NCI-H2107 (cell line): ENCODE results near the gene VAPA.

Experiments used
- DNase-seq: peaks from one replicate; lab custom pipeline; 2025; lab: John Stamatoyannopoulos, UW

VAPA gene

DNA sequence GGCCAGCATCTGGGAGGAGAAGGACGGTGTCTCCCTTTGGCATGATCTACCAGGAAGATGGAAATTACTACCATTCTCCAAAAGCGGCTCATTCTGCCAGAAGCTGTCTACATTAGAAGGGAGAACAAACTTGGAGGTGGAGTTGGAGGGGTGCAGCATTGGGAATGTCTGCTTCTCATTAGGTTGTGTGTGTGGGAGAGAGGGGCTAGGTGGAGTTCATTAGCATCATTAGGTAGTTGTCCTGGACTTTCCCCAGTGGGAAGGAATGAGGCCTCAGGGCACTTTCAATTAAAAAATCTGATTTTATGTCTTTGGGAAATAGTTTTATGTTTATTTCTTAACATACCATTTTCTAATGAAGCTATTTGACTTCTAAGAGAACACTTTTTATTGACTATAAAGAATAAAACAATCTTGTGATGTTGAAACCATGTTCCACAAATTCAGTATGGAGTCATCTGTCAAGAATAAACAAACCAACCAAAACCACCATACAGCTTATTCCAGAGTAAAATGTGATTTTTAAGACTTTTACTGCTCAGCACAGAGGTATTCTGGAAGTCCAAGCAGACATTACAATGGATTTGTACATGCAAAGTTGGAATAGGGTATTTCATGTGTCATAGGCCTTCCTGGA lies 60.6 kb downstream of the VAPA start:
- DNase-seq = no peak

- DNase-seq = no peak
Observed at GRCh38 chr18:9975658-9976057, 61.8 kb downstream of the VAPA start.

GRCh38 chr18:9982711-9983110 lies 68.9 kb downstream of the VAPA start:
- no peak for DNase-seq

- DNase-seq = no peak
Observed at GRCh38 chr18:9984080-9984479, 70.3 kb downstream of the VAPA start.

DNA sequence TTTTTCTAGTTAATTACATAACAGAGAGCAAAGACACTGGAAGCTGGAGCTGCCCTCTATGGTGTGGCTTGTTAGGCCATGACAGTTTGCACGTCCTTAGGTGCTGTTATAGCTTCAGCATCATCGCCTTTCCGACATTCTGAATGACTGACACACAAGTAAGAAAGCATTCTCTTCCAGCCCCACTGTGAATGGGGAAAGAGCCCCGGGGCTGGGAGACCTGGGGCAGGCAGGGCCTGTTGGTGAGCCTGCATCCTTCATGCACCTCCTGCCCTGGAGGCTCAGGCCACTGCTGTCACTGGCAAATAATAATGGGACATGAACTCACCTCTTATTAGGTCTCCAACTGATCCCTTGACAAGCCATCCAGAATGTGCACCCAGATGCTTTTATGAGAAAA lies 71.8 kb downstream of the VAPA start:
- DNase-seq = no peak

DNA sequence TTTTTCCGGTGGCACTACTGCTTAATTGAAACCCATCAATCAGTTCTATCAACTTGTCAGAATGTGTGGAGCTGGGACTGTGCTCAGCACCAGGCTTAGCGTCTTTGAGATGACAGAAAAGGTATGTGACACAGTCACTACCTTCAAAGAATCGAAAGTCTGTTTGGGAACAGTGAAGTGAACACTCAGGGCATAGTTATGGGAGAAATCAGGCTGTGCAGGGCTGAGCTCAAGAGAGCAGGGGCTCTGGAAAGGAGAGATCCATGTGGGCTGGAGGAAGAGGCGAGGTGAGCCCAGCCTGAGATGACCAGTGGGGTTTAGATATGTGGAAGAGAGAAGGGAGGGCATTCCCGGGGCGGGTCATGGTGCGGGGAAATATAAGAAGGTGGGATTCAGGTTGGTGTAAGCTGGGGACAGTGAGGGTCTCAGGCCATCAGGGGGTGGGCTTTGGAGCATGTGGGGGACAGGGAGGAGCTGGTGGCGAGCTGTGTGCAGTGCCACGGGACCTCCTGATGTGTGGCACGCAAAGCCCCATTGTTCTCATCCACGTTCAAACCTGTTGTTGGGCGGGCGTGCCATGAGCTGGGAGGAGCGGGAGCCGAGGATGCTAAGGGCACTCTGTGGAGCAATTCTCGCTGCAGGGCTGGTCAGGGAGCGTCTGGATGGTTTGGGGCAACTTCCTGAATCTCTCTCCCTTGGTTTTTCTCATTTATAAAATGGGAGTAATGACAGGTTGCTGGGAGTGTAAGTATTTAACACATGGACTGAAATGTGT lies 72.5 kb downstream of the VAPA start:
- DNase-seq = no peak

DNA sequence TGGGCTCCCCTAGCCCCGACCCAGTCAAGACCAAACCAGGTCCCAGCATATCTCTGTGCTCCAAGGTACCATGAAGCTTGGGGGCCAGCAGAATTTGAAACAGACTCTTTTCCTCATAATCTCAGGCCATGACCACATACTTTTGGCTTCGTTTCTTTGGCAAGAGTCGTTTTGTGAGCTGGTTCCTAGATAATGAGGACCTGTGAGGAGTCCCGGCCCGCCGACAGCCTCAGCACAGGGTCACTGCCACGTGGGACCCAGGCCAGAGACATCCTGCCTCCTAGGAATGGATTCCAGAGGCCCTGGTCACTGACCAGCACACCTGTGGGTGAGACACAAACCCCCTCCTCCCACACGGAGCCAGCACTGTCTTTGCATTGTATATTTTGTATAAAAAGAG lies 73.5 kb downstream of the VAPA start:
- DNase-seq = no peak

GRCh38 chr18:9987931-9988330 lies 74.1 kb downstream of the VAPA start:
- DNase-seq = no peak

- no peak for DNase-seq
Observed at GRCh38 chr18:9988665-9989064, 74.8 kb downstream of the VAPA start.

DNA sequence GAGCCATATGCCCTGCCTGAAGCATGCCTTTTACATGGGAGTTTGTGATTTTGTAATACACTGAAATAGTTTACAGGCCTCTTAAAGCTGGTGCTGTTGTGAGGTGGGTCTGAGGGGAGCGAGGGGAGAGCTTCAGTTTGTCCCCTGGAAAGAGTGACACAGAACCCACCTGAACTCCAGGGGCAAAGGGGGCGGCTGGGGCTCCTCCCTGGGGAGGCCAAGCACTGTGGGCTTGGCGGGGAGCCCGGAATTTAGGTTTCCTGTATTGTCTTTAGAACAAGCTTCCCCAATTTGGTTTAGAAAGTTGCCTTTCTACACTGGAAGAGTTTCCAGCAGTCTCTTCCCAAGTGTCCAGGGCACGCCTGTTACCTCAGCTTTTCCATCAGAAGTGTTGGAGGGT lies 75.7 kb downstream of the VAPA start:
- DNase-seq = no peak

DNA sequence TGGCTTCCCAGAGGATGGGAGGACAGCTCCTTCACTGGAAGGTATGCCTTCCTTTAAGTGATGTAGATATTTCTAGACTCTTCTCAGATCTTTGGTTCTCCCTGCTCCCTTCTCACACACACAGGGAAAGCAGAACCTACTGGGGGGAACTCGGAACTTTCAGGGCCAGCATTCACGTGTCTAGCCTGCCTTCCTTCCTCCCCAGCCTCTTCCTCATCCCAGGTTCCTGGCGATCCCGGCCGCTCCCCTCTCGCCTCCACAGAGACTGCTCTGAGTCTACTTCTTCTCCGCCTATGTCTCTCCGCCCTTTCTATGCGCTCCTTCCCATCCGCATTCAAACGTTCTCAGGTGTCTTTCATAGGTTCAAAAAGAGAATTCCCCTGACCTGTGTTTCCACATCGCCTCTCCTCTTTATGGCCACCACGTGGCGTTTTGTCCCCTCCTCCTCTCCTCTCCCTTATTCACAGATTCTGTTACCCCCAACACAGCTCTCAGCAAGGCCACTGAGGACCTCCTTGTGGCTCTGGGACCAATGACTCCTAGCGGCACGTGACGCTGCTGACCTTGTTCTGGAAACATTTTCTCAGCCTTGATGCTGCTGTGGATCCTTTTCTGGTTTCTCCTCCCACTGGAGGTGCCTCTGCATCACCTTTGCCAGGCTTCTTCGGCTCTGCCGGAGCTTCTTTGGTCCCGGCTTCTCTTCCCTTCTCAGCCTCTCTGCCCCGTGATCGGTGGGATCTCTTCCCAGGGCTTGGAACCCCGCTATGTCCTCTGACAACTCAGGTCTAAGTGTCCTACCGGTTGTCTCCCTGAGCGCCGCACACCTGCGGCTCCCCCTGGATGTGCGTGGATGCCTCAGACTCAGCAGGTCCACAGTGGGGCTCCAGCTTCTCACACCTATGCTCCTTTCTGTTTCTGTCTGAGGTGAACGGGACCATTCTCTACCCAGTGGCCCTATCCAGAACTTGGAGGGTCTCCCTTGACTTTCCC lies 77.5 kb downstream of the VAPA start:
- DNase-seq = no peak

DNA sequence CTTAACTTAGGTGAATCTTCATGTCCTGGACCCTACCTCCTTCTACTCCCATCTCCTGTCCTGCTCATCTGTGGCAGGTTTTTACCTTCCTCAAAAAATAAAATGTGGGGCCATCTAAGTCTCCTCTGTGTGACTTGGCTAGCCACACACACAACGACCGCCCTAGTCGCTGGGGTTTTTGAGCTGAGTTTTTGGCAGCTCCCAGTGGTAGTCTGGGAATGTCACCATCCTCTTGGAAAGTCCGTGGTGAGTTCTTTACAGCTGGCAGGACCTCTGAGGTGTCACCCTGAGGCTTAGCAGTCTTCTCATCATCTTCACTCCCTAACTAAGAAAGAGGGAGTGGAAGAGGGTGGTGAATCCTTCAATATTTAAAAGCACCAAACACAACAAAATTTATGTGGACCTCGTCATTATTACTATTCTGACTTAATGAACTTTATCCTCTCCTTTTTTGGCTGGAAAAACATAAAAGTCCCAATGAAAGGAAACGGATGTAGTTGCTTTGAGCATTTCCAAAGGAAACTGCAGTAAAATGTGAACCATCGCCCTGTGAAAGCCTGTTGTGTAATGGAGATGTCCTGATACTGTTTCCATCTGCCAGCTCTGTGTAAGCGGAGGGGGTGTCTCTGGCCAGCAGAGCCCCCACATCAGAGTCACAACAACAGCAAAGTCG lies 78.6 kb downstream of the VAPA start:
- no peak for DNase-seq

GRCh38 chr18:9992973-9993520 lies 79.2 kb downstream of the VAPA start:
- DNase-seq = no peak

- DNase-seq = no peak
Observed at GRCh38 chr18:9993521-9994025, 79.8 kb downstream of the VAPA start.

DNA sequence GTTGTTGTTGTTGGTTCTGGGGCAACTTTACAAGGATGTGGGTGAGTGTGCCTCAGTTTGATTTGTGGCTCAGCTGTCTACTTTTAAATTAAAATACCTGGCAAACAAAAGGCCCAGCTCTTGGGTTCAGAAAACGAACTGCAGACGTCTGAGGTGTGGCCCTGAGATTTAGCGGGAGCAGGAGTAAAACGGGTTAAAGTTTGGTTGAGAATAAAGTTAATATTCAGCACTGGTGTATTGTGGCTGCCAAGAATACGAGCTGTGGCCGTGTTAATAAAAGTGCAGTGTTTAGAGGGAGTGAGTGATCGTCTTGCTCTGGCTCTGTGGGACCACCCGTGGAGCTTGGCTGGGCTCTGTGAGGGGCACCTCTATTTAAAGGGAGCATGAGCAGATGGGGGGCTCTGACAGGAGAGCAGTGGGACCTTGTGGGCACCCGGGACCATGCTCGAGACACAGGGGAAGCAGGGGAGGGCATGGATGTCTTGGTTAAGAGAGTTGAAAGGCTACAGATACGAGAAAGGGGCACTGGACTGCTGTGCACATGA lies 80.3 kb downstream of the VAPA start:
- DNase-seq = no peak

DNA sequence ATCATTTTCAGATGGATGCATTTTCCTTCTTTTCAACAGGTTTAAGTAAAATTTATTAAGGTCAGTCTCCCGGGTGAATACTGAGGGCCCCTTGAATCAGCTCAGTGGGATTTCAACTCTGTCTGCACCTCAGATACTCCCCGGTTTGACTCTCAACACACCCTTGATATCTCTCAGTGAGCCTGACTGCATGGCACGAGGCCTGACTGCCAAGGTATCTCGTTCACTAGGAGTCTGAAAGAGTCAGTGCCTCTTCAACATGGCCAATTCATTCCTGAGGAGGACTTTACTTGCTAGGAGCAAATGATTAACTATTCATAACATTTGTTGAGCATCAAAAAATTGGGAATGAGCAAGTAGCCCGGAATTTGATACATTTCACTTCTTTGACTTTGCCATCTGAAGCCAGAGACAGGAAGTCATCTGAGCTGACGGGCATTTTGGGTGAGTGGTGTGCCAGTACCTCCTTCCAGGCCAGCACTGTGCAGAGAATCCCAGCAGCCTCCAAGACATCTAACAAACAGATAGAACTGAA lies 81.0 kb downstream of the VAPA start:
- DNase-seq = no peak

- DNase-seq = no peak
Observed at GRCh38 chr18:9995631-9996030, 81.8 kb downstream of the VAPA start.

DNA sequence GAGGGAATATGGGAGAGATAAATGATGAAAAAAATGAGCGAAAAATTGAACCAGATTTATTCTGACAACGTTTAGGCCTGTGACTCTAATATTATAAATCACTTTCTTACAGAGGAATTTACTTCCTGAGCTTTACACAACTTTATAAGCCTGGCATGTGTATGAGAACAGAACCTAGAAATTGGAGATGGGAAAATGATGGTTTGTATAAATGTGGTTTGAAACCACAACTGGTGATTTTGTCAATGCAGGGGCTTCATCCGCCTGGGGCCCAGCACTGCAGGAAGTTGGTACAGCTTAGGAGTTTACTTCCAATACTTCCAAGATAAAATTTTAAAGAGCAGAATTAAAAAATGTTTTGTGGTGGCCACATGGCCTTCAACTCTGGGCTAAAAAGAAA lies 82.3 kb downstream of the VAPA start:
- DNase-seq = no peak

GRCh38 chr18:9997711-9998110 lies 83.9 kb downstream of the VAPA start:
- DNase-seq = no peak

DNA sequence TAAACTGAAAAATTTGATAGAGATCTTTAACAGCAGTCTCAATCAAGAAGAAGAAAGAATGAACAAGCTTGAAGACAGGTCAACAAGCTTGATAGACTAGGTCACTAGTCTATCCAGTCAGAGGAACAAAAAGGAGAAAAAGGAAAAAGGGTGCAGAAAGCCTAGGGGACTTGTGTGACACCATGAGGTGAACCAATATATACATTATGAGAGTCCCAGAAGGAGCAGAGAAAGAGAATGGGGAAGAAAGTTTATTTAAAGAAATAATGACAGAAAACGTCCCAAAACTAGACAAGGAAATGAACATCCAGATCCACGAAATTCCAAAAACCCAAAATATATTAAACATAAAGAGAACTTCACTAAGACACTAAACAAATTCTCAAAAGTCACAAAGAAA lies 84.5 kb downstream of the VAPA start:
- no peak for DNase-seq

GRCh38 chr18:10002280-10002679 lies 88.5 kb downstream of the VAPA start:
- DNase-seq = no peak
